ENCODE measurements around the gene VPS36. TPM values are rescaled to one million over a fixed set of nuclear protein-coding genes. Genes with fewer than 3 reads are reported as not detected.
"Not testable (repeated sequence)": the region's sequence is repeated elsewhere in the genome, so short reads cannot be mapped to it uniquely, and the experiment has no call there.

The VPS36 gene
- total and polyA plus RNA-seq, 9 donors, result 35.4 to 54.0 (median 39.3) TPM

DNA sequence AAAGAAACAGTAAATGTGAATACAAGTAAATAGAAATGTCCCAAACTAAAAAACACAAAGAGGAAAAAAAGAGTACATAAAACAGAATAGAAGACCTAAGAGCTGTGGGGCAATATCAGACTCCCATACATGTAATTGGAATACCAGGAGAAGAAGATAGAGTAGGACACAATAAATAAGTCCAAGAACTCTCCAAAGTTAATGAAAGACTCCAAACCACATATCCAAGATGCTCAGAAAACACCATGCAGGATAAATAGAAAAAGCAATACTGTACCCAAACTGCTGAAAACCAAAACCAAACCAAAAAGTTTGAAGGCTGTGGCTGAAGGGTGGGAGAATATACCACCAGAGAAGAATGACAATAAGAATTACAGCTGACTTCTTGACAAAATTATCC is 62.7 kb downstream of the VPS36 start:
- no peak for DNase-seq
- H3K4me3 ChIP-seq (ENCODE audit: low read length), result no peak overlapping the region
- H3K27ac ChIP-seq (ENCODE audit: low read length), result no peak overlapping the region

DNA sequence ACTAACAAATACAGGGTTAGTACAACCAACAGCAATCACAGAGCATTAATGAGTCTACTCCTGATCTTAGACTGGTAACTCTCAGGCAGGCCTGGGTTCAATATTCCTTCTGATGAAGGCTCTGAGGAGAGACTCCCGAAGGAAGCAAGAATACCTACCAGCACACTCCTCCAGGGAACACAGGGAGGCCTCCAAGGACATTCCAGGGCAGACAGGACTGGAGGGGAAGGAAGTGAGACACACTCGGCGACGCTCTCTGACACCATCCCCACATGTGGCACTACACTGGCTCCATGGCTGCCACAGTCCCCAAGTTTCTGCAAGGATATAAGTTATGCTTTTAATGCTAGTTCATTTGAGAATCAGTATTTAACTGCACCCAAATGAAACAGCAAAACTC is 64.6 kb downstream of the VPS36 start:
- WGBS (ENCODE audit: insufficient coverage), result no CpG with 5 or more reads among the region's 4 CpGs
- Histone ChIP-seq H3K27me3 (ENCODE audit: control insufficient read depth, insufficient read depth, low read length) (no peaks in the 10 kb centered on the region), H3K9me3 (replicated peaks; ENCODE audit: control insufficient read depth, low read depth, low read length) (no peaks in the 10 kb centered on the region), H3K4me1 (ENCODE audit: control insufficient read depth, insufficient read depth, low read length) (no peaks in the 10 kb centered on the region), H3K27ac (ENCODE audit: low read length) (no peak overlapping the region), H3K4me3 (ENCODE audit: low read length) (no peak overlapping the region), H3K36me3 (ENCODE audit: control insufficient read depth, insufficient read depth, low read length) (peaks cover 12% of the 10 kb centered on the region)
- DNase-seq, result no peak

More for the DNA sequence above, 62.7 kb downstream of the VPS36 start:
- no peaks in the 10 kb centered on the region for H3K27me3 ChIP-seq (ENCODE audit: control insufficient read depth, insufficient read depth, low read length)
- no peaks in the 10 kb centered on the region for H3K4me1 ChIP-seq (ENCODE audit: control insufficient read depth, insufficient read depth, low read length)
- no peaks in the 10 kb centered on the region for H3K9me3 ChIP-seq (replicated peaks; ENCODE audit: control insufficient read depth, low read depth, low read length)
- H3K36me3 ChIP-seq (ENCODE audit: control insufficient read depth, insufficient read depth, low read length), result peaks cover 16% of the 10 kb centered on the region

DNA sequence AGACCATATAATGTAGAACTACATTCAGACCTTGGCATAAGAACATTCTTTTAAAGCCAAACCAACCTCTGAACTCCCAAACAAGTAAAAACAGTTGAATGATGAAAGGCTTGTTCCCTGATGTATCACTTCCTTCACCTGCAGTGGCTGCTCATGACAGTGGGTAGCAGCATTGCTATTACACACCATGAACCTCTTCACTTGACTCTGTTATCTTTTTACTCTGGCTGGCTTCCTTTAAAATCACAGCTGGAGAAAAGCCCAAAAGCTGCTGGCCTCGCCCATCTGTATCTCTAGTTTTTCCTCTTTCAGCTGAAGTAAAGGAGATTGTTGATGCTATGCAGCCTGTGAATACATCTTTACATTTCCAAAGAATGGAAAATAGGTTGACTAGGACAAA is 67.1 kb downstream of the VPS36 start:
- Histone ChIP-seq H3K4me1 (ENCODE audit: control insufficient read depth, insufficient read depth, low read length) (no peaks in the 10 kb centered on the region), H3K4me3 (ENCODE audit: low read length) (no peak overlapping the region), H3K9me3 (replicated peaks; ENCODE audit: control insufficient read depth, low read depth, low read length) (no peaks in the 10 kb centered on the region), H3K27ac (ENCODE audit: low read length) (no peak overlapping the region), H3K27me3 (ENCODE audit: control insufficient read depth, insufficient read depth, low read length) (no peaks in the 10 kb centered on the region), H3K36me3 (ENCODE audit: control insufficient read depth, insufficient read depth, low read length) (peaks cover 16% of the 10 kb centered on the region)
- no peak for DNase-seq
- WGBS (ENCODE audit: insufficient coverage), result no CpG with 5 or more reads among the region's 1 CpG

DNA sequence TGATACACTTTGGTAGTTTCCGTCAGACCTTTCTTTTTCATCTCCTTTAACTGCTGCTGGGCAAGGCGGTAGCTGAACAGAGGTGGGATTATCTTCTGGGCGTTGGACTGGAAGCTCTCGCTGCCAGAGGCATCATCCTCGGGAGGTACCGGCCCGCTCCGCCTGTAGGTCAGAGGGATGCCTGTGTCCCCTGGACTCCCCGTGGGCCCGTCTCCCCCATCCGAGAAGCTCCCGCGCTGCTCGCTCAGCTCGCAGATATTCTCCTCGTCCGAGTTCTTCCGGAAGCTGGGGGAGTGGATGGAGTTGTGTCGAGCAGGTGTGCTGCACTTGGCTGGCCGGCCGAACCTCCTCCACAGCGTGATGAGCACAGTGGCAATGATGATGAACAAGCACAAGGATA is 72.1 kb downstream of the VPS36 start:
- Histone ChIP-seq H3K27ac (ENCODE audit: low read length) (no peak overlapping the region), H3K4me3 (ENCODE audit: low read length) (no peak overlapping the region), H3K36me3 (ENCODE audit: control insufficient read depth, insufficient read depth, low read length) (peaks cover 16% of the 10 kb centered on the region), H3K27me3 (ENCODE audit: control insufficient read depth, insufficient read depth, low read length) (no peaks in the 10 kb centered on the region), H3K9me3 (replicated peaks; ENCODE audit: control insufficient read depth, low read depth, low read length) (no peaks in the 10 kb centered on the region), H3K4me1 (ENCODE audit: control insufficient read depth, insufficient read depth, low read length) (no peaks in the 10 kb centered on the region)
- DNase-seq, result no peak
- WGBS (ENCODE audit: insufficient coverage), result 94% methylated on average over 15 of the region's 22 CpGs

DNA sequence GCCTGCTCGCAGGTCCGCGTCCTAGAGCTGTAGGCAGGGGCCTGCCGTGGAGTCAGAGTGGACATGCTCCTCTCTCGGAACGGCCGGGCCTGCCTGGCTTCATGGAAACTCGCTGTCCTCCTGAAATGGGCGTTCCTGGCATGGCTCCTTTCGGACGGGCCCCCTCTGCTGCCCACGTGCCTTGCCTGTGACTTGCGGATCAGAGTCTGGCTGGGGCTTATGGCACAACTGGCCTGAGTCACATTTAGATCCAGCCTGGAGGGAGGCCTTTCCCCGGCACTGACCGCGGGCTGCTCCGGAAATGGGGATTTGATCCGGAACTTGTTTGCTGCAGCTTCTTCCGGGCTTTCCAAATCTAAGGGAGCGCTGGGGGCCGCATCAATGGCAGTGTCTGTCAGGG is 72.5 kb downstream of the VPS36 start:
- WGBS (ENCODE audit: insufficient coverage), result 95% methylated on average over 21 of the region's 21 CpGs
- DNase-seq, result no peak
- no peak overlapping the region for H3K4me3 ChIP-seq (ENCODE audit: low read length)

DNA sequence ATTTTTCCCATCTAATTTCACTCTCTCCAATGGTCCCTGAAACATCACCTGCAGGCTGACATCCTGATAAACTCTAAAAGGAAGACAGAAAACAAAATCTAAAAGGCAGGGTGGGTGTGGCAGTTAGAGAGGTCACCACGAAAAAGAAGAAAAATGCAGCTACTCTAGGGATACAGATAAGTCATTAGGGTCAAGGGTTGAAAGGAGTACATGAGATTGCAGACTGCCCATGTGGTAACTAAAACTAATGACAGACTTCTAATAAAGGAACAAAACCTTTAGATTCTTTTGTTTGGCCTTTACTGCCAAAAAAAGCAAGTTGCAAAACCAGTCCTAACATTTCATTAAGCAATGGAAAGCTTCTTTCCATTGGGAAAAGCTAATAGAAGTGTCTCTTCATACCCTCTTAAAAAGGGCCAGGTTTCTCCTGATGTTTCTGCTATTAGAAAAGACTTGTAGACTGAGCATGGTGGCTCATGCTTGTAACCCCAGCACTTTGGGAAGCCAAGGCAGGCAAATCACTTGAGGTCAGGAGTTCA is 75.5 kb downstream of the VPS36 start:
- no peak for DNase-seq
- peaks cover 11% of the 10 kb centered on the region for H3K36me3 ChIP-seq (ENCODE audit: control insufficient read depth, insufficient read depth, low read length)
- no peaks in the 10 kb centered on the region for H3K9me3 ChIP-seq (replicated peaks; ENCODE audit: control insufficient read depth, low read depth, low read length)
- H3K4me1 ChIP-seq (ENCODE audit: control insufficient read depth, insufficient read depth, low read length), result peaks cover 4% of the 10 kb centered on the region
- no peak overlapping the region for H3K27ac ChIP-seq (ENCODE audit: low read length)
- no peak overlapping the region for H3K4me3 ChIP-seq (ENCODE audit: low read length)
- WGBS (ENCODE audit: insufficient coverage), result no CpG with 5 or more reads among the region's 1 CpG
- no peaks in the 10 kb centered on the region for H3K27me3 ChIP-seq (ENCODE audit: control insufficient read depth, insufficient read depth, low read length)

More for the DNA sequence above, 72.5 kb downstream of the VPS36 start:
- H3K27ac ChIP-seq (ENCODE audit: low read length), result no peak overlapping the region
- no peaks in the 10 kb centered on the region for H3K27me3 ChIP-seq (ENCODE audit: control insufficient read depth, insufficient read depth, low read length)
- peaks cover 16% of the 10 kb centered on the region for H3K36me3 ChIP-seq (ENCODE audit: control insufficient read depth, insufficient read depth, low read length)
- H3K9me3 ChIP-seq (replicated peaks; ENCODE audit: control insufficient read depth, low read depth, low read length), result no peaks in the 10 kb centered on the region
- no peaks in the 10 kb centered on the region for H3K4me1 ChIP-seq (ENCODE audit: control insufficient read depth, insufficient read depth, low read length)

DNA sequence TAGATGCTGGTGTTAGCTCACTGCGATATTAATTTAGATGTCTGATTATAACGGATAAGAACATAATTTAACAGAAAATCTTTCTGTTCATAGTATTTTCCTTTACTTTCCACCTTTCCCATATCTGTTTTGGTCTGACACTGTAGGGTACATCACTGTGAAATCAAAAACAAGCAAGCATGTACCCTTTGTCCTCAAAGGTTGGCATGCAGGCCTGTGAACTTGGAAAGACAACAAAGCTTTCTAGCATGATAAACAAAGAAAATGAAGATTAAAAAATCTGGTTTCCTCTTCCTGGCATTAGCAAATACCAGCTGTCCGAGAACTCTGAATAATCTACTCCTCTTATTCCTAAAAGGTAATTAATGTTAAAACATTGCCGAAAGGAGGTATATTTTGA is 76.0 kb downstream of the VPS36 start:
- DNase-seq, result no peak
- Histone ChIP-seq H3K9me3 (replicated peaks; ENCODE audit: control insufficient read depth, low read depth, low read length) (no peaks in the 10 kb centered on the region), H3K27ac (ENCODE audit: low read length) (no peak overlapping the region), H3K36me3 (ENCODE audit: control insufficient read depth, insufficient read depth, low read length) (peaks cover 11% of the 10 kb centered on the region), H3K4me3 (ENCODE audit: low read length) (no peak overlapping the region), H3K27me3 (ENCODE audit: control insufficient read depth, insufficient read depth, low read length) (no peaks in the 10 kb centered on the region), H3K4me1 (ENCODE audit: control insufficient read depth, insufficient read depth, low read length) (peaks cover 4% of the 10 kb centered on the region)
- WGBS (ENCODE audit: insufficient coverage), result no CpG with 5 or more reads among the region's 4 CpGs

DNA sequence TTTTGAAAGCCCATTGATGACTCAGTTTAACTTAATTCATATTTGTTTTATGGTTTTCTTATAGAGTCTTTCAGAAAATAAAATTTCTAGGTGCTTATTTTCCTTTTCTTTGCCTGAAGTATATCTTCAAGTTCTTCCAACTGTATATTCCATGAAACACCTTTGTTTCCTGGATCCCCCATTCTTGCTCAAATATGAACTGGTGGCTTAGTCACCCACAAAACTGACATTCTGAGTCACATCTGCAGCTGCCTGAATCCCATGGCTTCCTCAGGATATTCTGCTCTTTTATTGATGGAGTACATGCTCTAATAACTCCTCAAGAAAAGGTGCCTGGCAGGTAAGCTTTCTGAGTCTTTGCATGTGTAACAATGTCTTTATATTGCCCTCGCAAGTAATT is 77.2 kb downstream of the VPS36 start:
- not testable (repeated sequence) for H3K36me3 ChIP-seq (ENCODE audit: control insufficient read depth, insufficient read depth, low read length); H3K4me3 ChIP-seq (ENCODE audit: low read length); H3K4me1 ChIP-seq (ENCODE audit: control insufficient read depth, insufficient read depth, low read length); H3K27ac ChIP-seq (ENCODE audit: low read length); DNase-seq; H3K27me3 ChIP-seq (ENCODE audit: control insufficient read depth, insufficient read depth, low read length); H3K9me3 ChIP-seq (replicated peaks; ENCODE audit: control insufficient read depth, low read depth, low read length)
- no CpG with 5 or more reads among the region's 1 CpG for WGBS (ENCODE audit: insufficient coverage)

DNA sequence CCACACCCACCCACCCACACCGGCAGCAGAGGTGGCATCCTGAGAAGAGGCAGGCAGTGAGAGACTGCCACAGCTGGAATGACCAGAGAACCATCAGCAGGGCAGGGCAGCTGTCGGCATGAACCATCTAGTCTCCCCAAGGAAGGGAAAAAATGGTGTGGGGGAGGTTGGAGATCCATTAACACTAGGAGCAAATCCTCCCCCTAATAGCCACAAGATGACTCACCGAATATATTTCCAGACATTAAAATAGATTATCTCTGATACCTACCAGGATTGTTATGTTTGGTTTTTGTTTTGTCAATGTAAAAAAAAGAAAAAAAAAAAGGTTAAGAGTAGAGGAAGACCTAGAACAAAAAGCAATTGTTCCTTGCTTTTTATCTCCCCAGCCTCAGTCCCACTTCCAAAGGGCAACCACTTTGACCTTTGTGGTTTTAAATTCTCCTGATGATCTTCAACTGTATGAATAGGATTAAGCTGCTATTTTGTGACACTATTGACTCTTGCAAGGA is 78.6 kb downstream of the VPS36 start:
- peak; percentile 51 for DNase-seq
- Histone ChIP-seq H3K4me1 (ENCODE audit: control insufficient read depth, insufficient read depth, low read length) (peaks cover 7% of the 10 kb centered on the region), H3K4me3 (ENCODE audit: low read length) (no peak overlapping the region), H3K36me3 (ENCODE audit: control insufficient read depth, insufficient read depth, low read length) (no peaks in the 10 kb centered on the region), H3K9me3 (replicated peaks; ENCODE audit: control insufficient read depth, low read depth, low read length) (no peaks in the 10 kb centered on the region), H3K27me3 (ENCODE audit: control insufficient read depth, insufficient read depth, low read length) (no peaks in the 10 kb centered on the region), H3K27ac (ENCODE audit: low read length) (no peak overlapping the region)
- WGBS (ENCODE audit: insufficient coverage), result no CpG with 5 or more reads among the region's 3 CpGs

DNA sequence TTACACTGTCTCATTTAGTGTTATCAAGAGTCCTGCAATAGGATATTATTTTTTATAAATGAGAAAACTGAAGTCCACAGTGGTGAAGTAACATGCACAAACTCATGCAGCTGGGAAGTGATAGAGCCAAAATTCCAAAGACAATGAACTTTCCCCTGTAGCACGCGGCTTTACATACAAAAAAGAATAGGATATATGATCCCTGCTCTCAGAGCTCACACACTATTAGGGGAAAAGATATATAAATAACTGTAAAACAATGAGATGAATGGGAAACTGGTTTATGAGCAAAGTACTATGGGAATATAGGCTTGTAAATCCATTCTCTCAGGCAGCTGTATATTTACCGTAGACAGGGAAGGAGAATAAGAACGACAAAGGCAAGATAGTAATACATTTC is 84.1 kb downstream of the VPS36 start:
- Histone ChIP-seq H3K9me3 (replicated peaks; ENCODE audit: control insufficient read depth, low read depth, low read length) (no peaks in the 10 kb centered on the region), H3K27me3 (ENCODE audit: control insufficient read depth, insufficient read depth, low read length) (no peaks in the 10 kb centered on the region), H3K36me3 (ENCODE audit: control insufficient read depth, insufficient read depth, low read length) (no peaks in the 10 kb centered on the region), H3K4me3 (ENCODE audit: low read length) (no peak overlapping the region), H3K27ac (ENCODE audit: low read length) (peak overlapping the region; percentile 50), H3K4me1 (ENCODE audit: control insufficient read depth, insufficient read depth, low read length) (peaks cover 4% of the 10 kb centered on the region)
- peak; percentile 95 for DNase-seq
- WGBS (ENCODE audit: insufficient coverage), result no CpG with 5 or more reads among the region's 4 CpGs
